Brain pericyte (primary cell): ENCODE data around the gene CREBBP.

Source experiments
- DNase-seq: peaks from one replicate; pipeline ENCODE4 v3.0.0-alpha.2; 2012; ENCODE audit warnings: low read depth, low spot score

CREBBP gene

DNA sequence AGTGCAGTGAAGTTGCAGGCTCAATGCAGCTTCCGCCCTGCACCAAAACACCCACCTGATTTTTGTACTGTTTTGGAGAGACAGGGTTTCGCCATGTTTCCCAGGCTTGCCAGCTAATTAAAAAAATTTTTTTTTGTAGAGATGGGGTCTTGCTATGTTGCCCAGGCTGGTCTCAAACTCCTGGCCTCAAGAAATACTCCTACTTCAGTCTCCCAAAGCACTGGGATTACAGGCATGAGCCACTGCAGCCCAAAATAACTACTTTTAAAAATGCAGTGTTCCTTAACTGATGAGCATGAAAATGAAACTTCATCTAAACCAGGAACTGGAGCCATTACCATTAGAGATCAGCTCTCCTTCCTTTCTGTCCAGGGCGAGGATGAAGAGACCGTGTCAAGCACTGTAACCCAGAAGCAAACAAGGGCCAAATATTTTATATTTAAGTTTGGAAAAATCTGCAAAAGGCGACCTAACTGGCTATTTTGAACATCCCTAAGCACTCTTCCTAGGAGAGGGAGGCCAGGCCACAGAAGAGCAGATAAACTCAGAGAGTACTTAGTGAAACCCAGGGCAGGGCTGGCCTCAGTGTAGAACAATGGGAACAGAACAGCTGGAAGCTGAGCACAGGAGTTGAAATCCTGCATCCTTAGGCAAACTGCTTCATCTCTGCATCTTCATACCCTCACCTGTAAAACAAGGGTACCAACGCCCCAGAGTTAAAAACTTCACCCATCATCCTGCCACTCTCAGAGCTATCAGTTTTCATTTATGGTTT is 24.0 kb downstream of the CREBBP start:
- no peak for DNase-seq

GRCh38 chr16:3854750-3855541 is 25.6 kb downstream of the CREBBP start:
- DNase-seq: no peak

GRCh38 chr16:3850544-3850899 is 30.0 kb downstream of the CREBBP start:
- no peak for DNase-seq

- no peak for DNase-seq
These were observed 30.6 kb downstream of the CREBBP start for GRCh38 chr16:3849751-3850543.

GRCh38 chr16:3846595-3847091 is 33.9 kb downstream of the CREBBP start:
- DNase-seq: no peak

DNA sequence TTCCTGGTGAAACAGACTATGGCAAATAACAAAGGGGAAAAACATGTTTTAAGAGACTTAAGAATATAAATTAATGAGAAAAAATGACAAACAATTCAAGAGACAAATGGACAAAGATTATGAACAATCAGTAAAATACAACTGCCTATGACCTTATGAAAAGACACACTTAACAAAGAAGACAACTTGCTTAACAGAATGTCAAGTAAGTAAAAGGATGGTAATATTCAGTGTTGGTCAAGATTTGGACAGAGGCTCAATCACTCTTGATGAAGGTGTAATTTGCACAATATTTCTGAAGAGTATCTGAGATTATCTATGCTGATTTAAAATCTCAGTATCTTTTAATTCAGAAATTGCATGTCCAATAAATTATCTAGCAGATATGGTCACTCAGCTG is 34.4 kb downstream of the CREBBP start:
- DNase-seq: no peak

- DNase-seq: no peak
These were observed 37.5 kb downstream of the CREBBP start for GRCh38 chr16:3842994-3843393.

DNA sequence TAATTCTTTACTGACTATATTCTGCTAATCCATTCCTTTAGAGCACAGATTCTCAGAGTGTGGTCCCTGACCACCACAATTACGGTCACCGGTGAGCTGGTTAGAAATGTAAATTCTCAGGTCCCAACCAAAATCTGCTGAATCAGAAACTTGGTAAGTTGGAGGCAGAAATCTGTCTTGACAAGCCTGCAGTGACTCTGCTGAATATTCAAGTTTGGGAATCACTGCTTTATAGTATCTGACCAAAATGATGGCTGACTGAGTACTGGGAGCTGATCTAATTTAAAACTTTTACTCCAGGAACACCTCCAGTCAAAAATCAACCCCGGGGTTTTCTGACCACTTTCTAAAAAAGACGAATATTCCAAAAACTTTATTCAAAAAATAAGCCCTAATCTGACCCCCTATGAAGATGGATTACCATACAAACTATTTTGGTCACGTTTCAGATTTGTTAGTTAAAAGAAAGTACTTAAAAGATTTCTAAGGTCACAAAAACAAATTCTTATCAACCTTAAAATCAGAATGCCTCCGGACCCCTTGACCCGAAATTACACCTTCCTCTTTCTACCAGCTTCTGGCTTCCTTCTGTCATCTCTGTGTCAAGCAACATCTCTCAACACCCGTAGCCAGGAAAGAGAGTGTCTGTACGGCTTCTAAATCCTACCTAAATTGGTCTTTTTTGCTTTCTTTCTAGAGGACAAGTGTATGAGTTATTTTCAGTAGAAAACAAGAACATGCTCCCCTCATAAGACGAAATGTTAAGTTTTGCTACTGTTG is 38.6 kb downstream of the CREBBP start:
- DNase-seq: no peak

DNA sequence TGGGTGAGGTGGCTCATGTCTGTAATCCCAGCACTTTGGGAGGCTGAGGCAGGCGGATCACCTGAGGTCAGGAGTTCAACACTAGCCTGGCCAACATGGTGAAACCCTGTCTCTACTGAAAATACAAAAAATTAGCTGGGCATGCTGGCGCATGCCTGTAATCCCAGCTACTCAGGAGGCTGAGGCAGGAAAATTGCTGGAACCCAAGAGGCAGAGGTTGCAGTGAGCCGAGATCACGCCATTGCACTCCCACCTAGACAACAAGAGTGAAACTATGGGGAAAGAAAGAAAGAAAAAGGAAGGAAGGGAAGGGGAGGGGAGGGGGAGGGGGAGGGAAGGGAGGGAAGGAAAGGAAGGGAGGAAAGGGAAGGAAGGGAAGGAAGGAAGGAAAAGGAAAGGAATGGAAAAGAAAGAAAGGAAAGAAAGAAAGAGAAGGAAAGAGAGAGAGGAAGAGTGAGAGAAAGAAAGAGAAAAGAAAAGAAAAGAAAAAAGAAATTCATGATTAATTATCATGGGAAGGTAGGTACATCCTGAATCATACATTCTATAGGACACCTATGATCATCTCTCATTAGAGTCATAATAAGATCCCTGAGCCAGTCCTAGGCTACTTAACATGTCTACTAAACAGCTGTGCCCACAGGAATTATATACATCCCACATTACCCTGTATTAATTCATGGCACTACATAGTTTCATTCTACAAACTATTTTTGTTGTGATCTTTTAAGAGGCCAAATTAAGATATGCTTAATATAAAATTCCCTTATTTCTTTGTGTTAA is 40.9 kb downstream of the CREBBP start:
- no peak for DNase-seq

DNA sequence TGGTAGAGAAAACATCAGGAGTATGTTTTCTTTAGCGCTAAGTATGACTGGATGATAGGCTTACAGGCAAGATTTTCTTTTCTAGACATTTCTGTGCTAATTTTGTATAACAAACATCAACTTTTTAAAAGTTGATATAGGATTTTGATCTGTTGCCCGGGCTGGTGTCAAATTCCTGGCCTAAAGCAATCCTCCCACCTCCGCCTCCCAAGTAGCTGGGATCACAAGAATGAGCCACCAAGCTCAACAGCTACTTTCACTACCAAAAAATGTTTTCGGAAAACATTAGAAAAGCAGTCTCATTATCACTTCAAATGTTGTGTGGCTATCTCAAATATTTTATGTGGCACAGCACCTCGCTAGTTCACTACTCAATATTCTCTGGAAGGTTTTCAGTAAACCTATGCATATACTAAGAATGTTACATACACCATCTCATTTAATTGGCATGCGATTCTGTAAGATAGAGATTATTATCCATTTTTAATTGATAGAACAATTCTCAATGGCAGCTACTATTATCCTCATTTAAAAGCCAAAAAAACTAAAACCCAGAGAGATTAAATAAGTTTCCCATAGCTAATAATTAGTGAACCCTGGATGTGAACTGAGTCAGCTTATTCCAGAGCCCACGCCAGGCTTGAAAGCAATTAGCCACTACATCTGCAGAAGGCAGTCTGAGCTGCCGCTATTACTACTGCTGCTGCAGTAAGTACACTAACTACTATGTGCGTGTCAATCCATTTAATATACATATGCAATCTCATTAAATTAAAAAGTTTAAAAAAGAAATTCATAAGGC is 41.7 kb downstream of the CREBBP start:
- DNase-seq: no peak

- DNase-seq: no peak
These were observed 42.5 kb downstream of the CREBBP start for GRCh38 chr16:3837851-3838586.

GRCh38 chr16:3836641-3837040 is 43.9 kb downstream of the CREBBP start:
- no peak for DNase-seq

DNA sequence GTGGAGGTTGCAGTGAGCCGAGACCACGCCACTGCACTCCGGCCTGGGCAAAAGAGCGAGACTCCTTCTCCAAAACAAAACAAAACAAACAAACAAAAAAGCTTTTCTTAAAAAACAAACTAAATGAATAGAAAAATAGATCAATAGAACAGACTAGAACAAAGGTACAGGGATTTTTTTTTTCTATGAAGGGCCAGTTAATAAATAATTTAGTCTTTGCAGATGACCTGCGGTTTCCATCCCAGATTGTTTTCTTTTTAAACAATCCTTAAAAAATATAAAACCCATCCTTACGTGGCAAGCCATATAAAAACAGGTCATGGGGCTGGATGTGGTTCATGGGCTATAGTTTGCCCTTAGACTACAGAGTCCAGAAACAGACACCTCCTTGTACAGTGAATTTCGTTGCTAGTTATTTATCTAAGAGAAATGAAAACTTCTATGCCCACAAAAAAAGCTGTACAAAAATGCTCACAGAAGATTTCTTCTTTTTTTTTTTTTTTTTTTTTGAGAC is 45.4 kb downstream of the CREBBP start:
- peak; percentile 55 for DNase-seq

- DNase-seq: no peak
These were observed 47.8 kb downstream of the CREBBP start for GRCh38 chr16:3832668-3833067.

- DNase-seq: no peak
These were observed 49.8 kb downstream of the CREBBP start for GRCh38 chr16:3830625-3831254.

DNA sequence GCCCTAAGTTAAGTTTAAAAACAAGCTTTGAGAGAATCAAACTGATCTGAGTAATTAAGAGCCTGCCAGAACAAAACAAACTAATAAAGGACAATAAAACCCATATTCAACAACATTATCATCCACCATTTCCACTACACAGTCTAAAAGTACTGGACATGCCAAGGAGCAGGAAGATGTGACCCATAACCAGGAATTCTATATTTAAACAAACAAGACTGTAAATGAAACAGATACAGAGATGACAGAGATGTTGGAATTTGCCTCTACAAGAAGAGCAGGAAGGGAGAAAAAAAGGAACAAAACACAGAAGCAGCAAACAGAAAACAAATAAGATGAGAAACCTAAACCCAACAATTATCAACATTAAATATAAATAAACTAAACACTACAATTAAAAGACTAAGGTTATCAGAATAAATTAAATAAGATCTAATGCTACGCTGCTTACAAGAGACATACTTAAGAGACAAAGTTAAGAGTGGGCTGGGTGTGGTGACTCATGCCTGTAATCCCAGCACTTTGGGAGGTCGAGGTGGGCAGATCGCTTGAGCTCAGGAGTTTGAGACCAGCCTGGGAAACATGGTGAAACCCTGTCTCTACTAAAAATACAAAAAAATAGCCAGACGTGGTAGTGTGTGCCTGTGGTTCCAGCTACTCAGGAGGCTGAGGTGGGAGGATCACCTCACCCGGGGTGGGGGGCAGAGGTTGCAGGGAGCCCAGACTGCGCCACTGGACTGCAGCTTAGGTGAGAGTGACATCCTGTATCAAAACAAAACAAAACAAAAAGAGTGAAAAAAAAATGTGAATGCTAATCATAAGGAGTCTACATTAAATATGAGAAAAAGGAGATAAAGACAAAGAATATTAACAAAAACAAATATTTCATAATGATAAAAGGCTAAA is 50.6 kb downstream of the CREBBP start:
- no peak for DNase-seq

GRCh38 chr16:3825940-3826339 is 54.6 kb downstream of the CREBBP start:
- DNase-seq: no peak
